Gastroesophageal sphincter (tissue), 4 donors: ENCODE measurements around the gene KRT3. TPM values are rescaled to one million over a fixed set of nuclear protein-coding genes. Genes with fewer than 3 reads are reported as not detected.

Experiments used
- ATAC-seq: fragments of 150-250 bp; one replicate; pipeline ENCODE4 v1.9.1; 2016; ENCODE audit warnings: mild to moderate bottlenecking, moderate library complexity
- H3K27ac ChIP-seq, 4 donors: fragments of 200-600 bp; sonication (generic) in 3 of 4; 1 replicate in 3 of 4; 2 replicates in 1 of 4; pipeline ENCODE4 v1.5.1; 2016 to 2019
- H3K27me3 ChIP-seq: fragments of 200-600 bp; sonication (generic); one replicate; pipeline ENCODE4 v1.5.1; 2019
- H3K36me3 ChIP-seq, 2 donors: fragments of 200-600 bp; sonication (generic); one replicate each; pipeline ENCODE4 v1.5.1; 2019; ENCODE audit warnings: control low read depth in 1 of 2
- H3K4me1 ChIP-seq, 3 donors: fragments of 200-600 bp; sonication (generic); 1 replicate in 2 of 3; 2 replicates in 1 of 3; pipeline ENCODE4 v1.5.1; 2016 to 2019; ENCODE audit warnings: control low read depth in 2 of 3
- H3K4me3 ChIP-seq, 2 donors: fragments of 200-600 bp; sonication (generic); one replicate each; pipeline ENCODE4 v1.5.1; 2019; ENCODE audit warnings: mild to moderate bottlenecking in 1 of 2, moderate library complexity in 1 of 2
- H3K9me3 ChIP-seq, 3 donors: fragments of 200-600 bp; sonication (generic); one replicate each; pipeline ENCODE4 v1.5.1; 2017 to 2019; ENCODE audit warnings: control low read depth in 2 of 3
- CTCF ChIP-seq, 4 experiments: fragments of 200-600 bp in 2 of 4; fragments of 450-650 bp in 2 of 4; sonication (generic) in 1 of 4; IDR thresholded peaks; one replicate each; pipeline ENCODE4 v1.5.1; 2017 to 2019; ENCODE audit warnings: antibody characterized with exemption in 4 of 4, mild to moderate bottlenecking in 2 of 4, moderate library complexity in 2 of 4
- EP300 ChIP-seq: sonication (generic); formaldehyde crosslinking; IDR thresholded peaks from one replicate; pipeline ENCODE4 v1.6.1; 2017; ENCODE audit warnings: antibody characterized with exemption, mild to moderate bottlenecking
- POLR2A ChIP-seq, 2 donors: fragments of 450-650 bp; IDR thresholded peaks; one replicate each; pipeline ENCODE4 v1.6.1; 2017; ENCODE audit warnings: antibody characterized with exemption in 2 of 2, mild to moderate bottlenecking in 2 of 2, moderate library complexity in 1 of 2
- POLR2AphosphoS5 ChIP-seq: sonication (generic); formaldehyde crosslinking; IDR thresholded peaks from one replicate; pipeline ENCODE4 v1.6.1; 2017; ENCODE audit warnings: antibody characterized with exemption
- WGBS, 2 donors: methylation state at CpG; one replicate each; pipeline ENCODE4 v1.1.5; 2018; ENCODE audit warnings: low coverage in 1 of 2; 5-methylcytosine and 5-hydroxymethylcytosine counted together
- small RNA-seq, 4 donors: library from RNA; depleted of rRNA; stranded (forward); fragments of <200 nt; gene quantifications; one replicate each; pipeline ENCODE3, GENCODE V24; 2016
- total RNA-seq, 4 donors: library from RNA; depleted of rRNA; stranded (reverse); fragments of >200 nt; gene quantifications; one replicate each; pipeline ENCODE4 v1.1.0, GENCODE V29; 2016

The KRT3 gene
- total RNA-seq, 4 donors from 2014 or later = not detected

- WGBS, 2 donors = no CpG with 5 or more reads among the region's 7 CpGs
Measured at GRCh38 chr12:52742196-52742580, 53.7 kb downstream of the KRT3 start.

GRCh38 chr12:52741375-52742195 lies 54.3 kb downstream of the KRT3 start:
- Histone ChIP-seq H3K27ac (no peak overlapping the region), H3K36me3 (no peaks in the 10 kb centered on the region), H3K4me3 (no peak overlapping the region), H3K4me1 (no peaks in the 10 kb centered on the region), H3K27me3 (peaks cover 53% of the 10 kb centered on the region), H3K9me3 (no peaks in the 10 kb centered on the region)
- ATAC-seq = no peak
- no peak for TF ChIP-seq POLR2AphosphoS5
- no peak for TF ChIP-seq POLR2A (IDR thresholded peaks at IDR 0.05)
- no peak for TF ChIP-seq CTCF (IDR thresholded peaks at IDR 0.05)
- 5 to 15% methylated on average over 4 to 11 of the region's 16 CpGs for WGBS, 2 donors

More at GRCh38 chr12:52742196-52742580, 53.7 kb downstream of the KRT3 start:
- H3K27ac ChIP-seq = no peak overlapping the region
- peaks cover 54% of the 10 kb centered on the region for H3K27me3 ChIP-seq
- H3K9me3 ChIP-seq = no peaks in the 10 kb centered on the region
- H3K36me3 ChIP-seq = no peaks in the 10 kb centered on the region
- TF ChIP-seq CTCF (IDR thresholded peaks at IDR 0.05) (no peak), EP300 (no peak), POLR2A (IDR thresholded peaks at IDR 0.05) (no peak), POLR2AphosphoS5 (no peak)
- no peak overlapping the region for H3K4me3 ChIP-seq
- ATAC-seq = no peak
- H3K4me1 ChIP-seq = no peaks in the 10 kb centered on the region

GRCh38 chr12:52740584-52740983 lies 55.3 kb downstream of the KRT3 start:
- no peak for TF ChIP-seq POLR2AphosphoS5
- TF ChIP-seq POLR2A (IDR thresholded peaks at IDR 0.05) = no peak
- TF ChIP-seq CTCF (IDR thresholded peaks at IDR 0.05) = no peak
- no peak for TF ChIP-seq EP300
- H3K27me3 ChIP-seq = peaks cover 53% of the 10 kb centered on the region
- H3K4me1 ChIP-seq = no peaks in the 10 kb centered on the region
- no peaks in the 10 kb centered on the region for H3K9me3 ChIP-seq
- no peaks in the 10 kb centered on the region for H3K36me3 ChIP-seq
- no peak overlapping the region for H3K27ac ChIP-seq
- H3K4me3 ChIP-seq = no peak overlapping the region
- no peak for ATAC-seq

- Histone ChIP-seq H3K4me3 (no peak overlapping the region), H3K27ac (no peak overlapping the region), H3K36me3 (no peaks in the 10 kb centered on the region), H3K27me3 (peaks cover 55% of the 10 kb centered on the region), H3K4me1 (no peaks in the 10 kb centered on the region), H3K9me3 (no peaks in the 10 kb centered on the region)
- TF ChIP-seq POLR2A (IDR thresholded peaks at IDR 0.05) (no peak), EP300 (no peak), CTCF (IDR thresholded peaks at IDR 0.05) (no peak), POLR2AphosphoS5 (no peak)
- no peak for ATAC-seq
Measured at GRCh38 chr12:52739963-52740362, 56.0 kb downstream of the KRT3 start.

Small RNA genes lying within 50 kb of the gene (small RNA-seq; reads per million reads assigned to genes)
- gene AC107016.2 = 0 reads per million in 4 donors

Other genes starting within 250 kb of the KRT3 start
- not detected for gene KRT71, start 243.0 kb downstream of the KRT3 start, total RNA-seq
- gene KRT74, start 222.3 kb downstream of the KRT3 start, total RNA-seq = not detected
- not detected for gene KRT72, start 194.7 kb downstream of the KRT3 start, total RNA-seq
- gene KRT73, start 177.6 kb downstream of the KRT3 start, total RNA-seq = not detected
- not detected for gene KRT2, start 143.9 kb downstream of the KRT3 start, total RNA-seq
- gene KRT1, start 115.7 kb downstream of the KRT3 start, total RNA-seq = not detected
- not detected for gene KRT77, start 92.6 kb downstream of the KRT3 start, total RNA-seq
- under 1 TPM in 1 of 4 donors, not detected in 3; 0.15 TPM for gene KRT76, start 18.8 kb downstream of the KRT3 start, total RNA-seq
- 100 to 1,000 TPM in 1 of 4 donors, 10 to 100 TPM in 1, 1 to 10 TPM in 2; 3.5 to 227 (median 10.8) TPM for gene KRT4, start 18.0 kb upstream of the KRT3 start, total RNA-seq
- gene KRT79, start 38.2 kb upstream of the KRT3 start, total RNA-seq = not detected
- gene KRT78, start 52.9 kb upstream of the KRT3 start, total RNA-seq = 1 to 10 TPM in 3 of 4 donors, under 1 TPM in 1; 0.27 to 9.5 (median 1.5) TPM
- gene KRT8, start 109.0 kb upstream of the KRT3 start, total RNA-seq = 100 to 1,000 TPM in 3 of 4 donors, 10 to 100 TPM in 1; 72.0 to 565 (median 255) TPM
- 10 to 100 TPM in 3 of 4 donors, 1 to 10 TPM in 1; 4.7 to 73.5 (median 24.3) TPM for gene KRT18, start 153.0 kb upstream of the KRT3 start, total RNA-seq
- 100 to 1,000 TPM; 521 to 701 (median 591) TPM for gene EIF4B, start 210.3 kb upstream of the KRT3 start, total RNA-seq